Stomach smooth muscle (tissue), 2 donors: Measurements from ENCODE around the gene SMAD6.

Experiments
- H3K27ac ChIP-seq: one replicate; pipeline ENCODE4 v1.7.0; 2013; ENCODE audit warnings: mild to moderate bottlenecking, low read length, inconsistent platforms
- H3K27me3 ChIP-seq, 2 donors: one replicate each; pipeline ENCODE4 v1.7.0; 2013; ENCODE audit warnings: low read length in 2 of 2; ENCODE audit not compliant: insufficient read depth in 2 of 2, control insufficient read depth in 1 of 2
- H3K36me3 ChIP-seq, 2 donors: one replicate each; pipeline ENCODE4 v1.7.0; 2013; ENCODE audit warnings: low read length in 2 of 2; ENCODE audit not compliant: control insufficient read depth in 2 of 2, insufficient read depth in 2 of 2
- H3K4me1 ChIP-seq: one replicate; pipeline ENCODE4 v1.7.0; 2013; ENCODE audit warnings: low read length; ENCODE audit not compliant: control insufficient read depth, insufficient read depth
- H3K4me3 ChIP-seq, 2 donors: one replicate each; pipeline ENCODE4 v1.7.0; 2013; ENCODE audit warnings: low read length in 2 of 2
- H3K9ac ChIP-seq, 2 donors: one replicate each; pipeline ENCODE4 v1.7.0; 2013; ENCODE audit warnings: low read length in 2 of 2, mild to moderate bottlenecking in 1 of 2
- H3K9me3 ChIP-seq, 2 donors: one replicate each; pipeline ENCODE4 v1.7.0; 2013; ENCODE audit warnings: low read length in 2 of 2; ENCODE audit not compliant: control insufficient read depth in 2 of 2
- donor health status: healthy.
- donor health status: Pancreatic carcinoma.

The SMAD6 gene

GRCh38 chr15:66721501-66721937, 19.5 kb downstream of the SMAD6 start:
- Histone ChIP-seq H3K9ac (no peak overlapping the region), H3K4me3 (no peak overlapping the region), H3K9me3 (no peaks in the 10 kb centered on the region), H3K4me1 (peaks cover 21% of the 10 kb centered on the region), H3K27me3 (no peaks in the 10 kb centered on the region), H3K36me3 (peaks cover 0 to 8% of the 10 kb centered on the region in 2 donors), H3K27ac (no peak overlapping the region)

- H3K36me3 ChIP-seq: peaks cover 0 to 5% of the 10 kb centered on the region in 2 donors
- no peaks in the 10 kb centered on the region for H3K27me3 ChIP-seq
- H3K27ac ChIP-seq: no peak overlapping the region
- no peak overlapping the region for H3K9ac ChIP-seq
- peaks cover 21% of the 10 kb centered on the region for H3K4me1 ChIP-seq
- H3K9me3 ChIP-seq: no peaks in the 10 kb centered on the region
- H3K4me3 ChIP-seq: no peak overlapping the region
Observed at GRCh38 chr15:66721954-66722353, 19.9 kb downstream of the SMAD6 start.

- Histone ChIP-seq H3K27ac (no peak overlapping the region), H3K9ac (no peak overlapping the region), H3K4me3 (no peak overlapping the region), H3K9me3 (no peaks in the 10 kb centered on the region), H3K27me3 (no peaks in the 10 kb centered on the region), H3K4me1 (peaks cover 21% of the 10 kb centered on the region), H3K36me3 (peaks cover 0 to 2% of the 10 kb centered on the region in 2 donors)
Observed at GRCh38 chr15:66722757-66723540, 20.9 kb downstream of the SMAD6 start.

GRCh38 chr15:66723826-66724731, 22.0 kb downstream of the SMAD6 start:
- Histone ChIP-seq H3K27ac (no peak overlapping the region), H3K36me3 (no peaks in the 10 kb centered on the region), H3K9ac (peak overlapping the region in 1 of 2 donors; percentile 29), H3K9me3 (no peaks in the 10 kb centered on the region), H3K4me1 (peaks cover 27% of the 10 kb centered on the region), H3K27me3 (no peaks in the 10 kb centered on the region), H3K4me3 (no peak overlapping the region)

- no peak overlapping the region for H3K27ac ChIP-seq
Observed at GRCh38 chr15:66724732-66725463, 22.9 kb downstream of the SMAD6 start.

GRCh38 chr15:66725464-66725785, 23.4 kb downstream of the SMAD6 start:
- H3K9ac ChIP-seq: no peak overlapping the region
- H3K4me1 ChIP-seq: peaks cover 35% of the 10 kb centered on the region
- no peaks in the 10 kb centered on the region for H3K27me3 ChIP-seq
- no peaks in the 10 kb centered on the region for H3K36me3 ChIP-seq
- H3K9me3 ChIP-seq: no peaks in the 10 kb centered on the region
- no peak overlapping the region for H3K27ac ChIP-seq
- no peak overlapping the region for H3K4me3 ChIP-seq

More at GRCh38 chr15:66724732-66725463, 22.9 kb downstream of the SMAD6 start:
- peak overlapping the region in 1 of 2 donors; percentile 29 for H3K9ac ChIP-seq
- H3K36me3 ChIP-seq: no peaks in the 10 kb centered on the region
- H3K4me1 ChIP-seq: peaks cover 34% of the 10 kb centered on the region
- no peaks in the 10 kb centered on the region for H3K9me3 ChIP-seq
- H3K27me3 ChIP-seq: no peaks in the 10 kb centered on the region
- no peak overlapping the region for H3K4me3 ChIP-seq

GRCh38 chr15:66726386-66726785, 24.4 kb downstream of the SMAD6 start:
- peaks cover 35% of the 10 kb centered on the region for H3K4me1 ChIP-seq
- no peaks in the 10 kb centered on the region for H3K27me3 ChIP-seq
- no peak overlapping the region for H3K27ac ChIP-seq
- H3K4me3 ChIP-seq: no peak overlapping the region
- H3K9ac ChIP-seq: no peak overlapping the region
- H3K36me3 ChIP-seq: no peaks in the 10 kb centered on the region
- H3K9me3 ChIP-seq: no peaks in the 10 kb centered on the region

- Histone ChIP-seq H3K36me3 (no peaks in the 10 kb centered on the region), H3K27me3 (no peaks in the 10 kb centered on the region), H3K27ac (peak overlapping the region; percentile 55), H3K4me1 (peaks cover 40% of the 10 kb centered on the region), H3K4me3 (peak overlapping the region; percentile 32 to 65), H3K9ac (peak overlapping the region; percentile 36 to 64), H3K9me3 (no peaks in the 10 kb centered on the region)
Observed at GRCh38 chr15:66729331-66729951, 27.4 kb downstream of the SMAD6 start.

- Histone ChIP-seq H3K27me3 (no peaks in the 10 kb centered on the region), H3K36me3 (no peaks in the 10 kb centered on the region), H3K9me3 (no peaks in the 10 kb centered on the region), H3K27ac (no peak overlapping the region), H3K4me3 (peak overlapping the region in 1 of 2 donors; percentile 65), H3K4me1 (peaks cover 30% of the 10 kb centered on the region), H3K9ac (no peak overlapping the region)
Observed at GRCh38 chr15:66730168-66731021, 28.4 kb downstream of the SMAD6 start.
